H1 (cell line): ENCODE measurements around the gene MCAT. TPM values are rescaled to one million over a fixed set of nuclear protein-coding genes. Genes with fewer than 3 reads are reported as not detected.

Experiments
- CTCF ChIA-PET: fragments of 300-600 bp; sonication (Branson Sonifier 250); formaldehyde crosslinking; loops from one replicate; lab custom pipeline; 2021; ENCODE audit not compliant: partially characterized antibody; lab: Charles Lee
- POLR2A ChIA-PET: fragments of 300-600 bp; sonication (Branson Sonifier 250); formaldehyde crosslinking; loops from one replicate; lab custom pipeline; 2021; ENCODE audit warnings: inconsistent platforms; ENCODE audit not compliant: partially characterized antibody; lab: Charles Lee
- DNase-seq, 2 experiments: peaks; one replicate each; pipeline versions ENCODE4 v3.0.0 to v3.0.0-alpha.2; 2010 to 2022; ENCODE audit warnings: low spot score in 2 of 2, low read depth in 1 of 2, mixed read lengths in 1 of 2
- FAIRE-seq: peaks from 2 replicates; lab custom pipeline; 2011; peaks lifted over from hg19 to GRCh38; lab: Jason Lieb, UNC
- H2AFZ ChIP-seq: 2 replicates; pipeline ENCODE4 v1.8.1; 2012; ENCODE audit warnings: low read length, inconsistent platforms
- H2AK5ac ChIP-seq: 2 replicates; pipeline ENCODE4 v1.6.1; 2013; ENCODE audit warnings: low read depth, low read length
- H2BK120ac ChIP-seq: replicated peaks from 2 replicates; pipeline ENCODE3; 2013; ENCODE audit warnings: low read depth, low read length, inconsistent platforms
- H2BK12ac ChIP-seq: 2 replicates; pipeline ENCODE4 v1.6.1; 2013; ENCODE audit warnings: low read depth, low read length
- H2BK15ac ChIP-seq: 2 replicates; pipeline ENCODE4 v1.6.1; 2013; ENCODE audit warnings: low read length
- H2BK20ac ChIP-seq: 2 replicates; pipeline ENCODE4 v1.6.1; 2013; ENCODE audit warnings: low read length
- H2BK5ac ChIP-seq: 2 replicates; pipeline ENCODE4 v1.6.1; 2013; ENCODE audit warnings: low read depth, low read length
- H3K14ac ChIP-seq: 2 replicates; pipeline ENCODE4 v1.6.1; 2013; ENCODE audit warnings: inconsistent platforms; ENCODE audit not compliant: insufficient read length
- H3K18ac ChIP-seq: 2 replicates; pipeline ENCODE4 v1.6.1; 2013; ENCODE audit warnings: low read length; ENCODE audit errors: extremely low read depth
- H3K23ac ChIP-seq: 2 replicates; pipeline ENCODE4 v1.6.1; 2013; ENCODE audit warnings: inconsistent platforms; ENCODE audit not compliant: insufficient read length
- H3K23me2 ChIP-seq: 2 replicates; pipeline ENCODE4 v1.6.1; 2013; ENCODE audit warnings: low read depth, low read length
- H3K27ac ChIP-seq: 2 replicates; pipeline ENCODE4 v1.6.1; 2011; ENCODE audit warnings: low read depth, low read length, inconsistent platforms
- H3K27me3 ChIP-seq, 4 experiments: replicated peaks in 1 of 4; 1 replicate in 1 of 4; 2 replicates in 3 of 4; pipeline versions ENCODE4 v1.6.1 to v1.8.1; 2011 to 2013; ENCODE audit warnings: low read length in 3 of 4, mild to moderate bottlenecking in 3 of 4, inconsistent platforms in 2 of 4, mixed read lengths in 2 of 4, moderate library complexity in 1 of 4; ENCODE audit not compliant: control insufficient read depth in 3 of 4, insufficient read depth in 3 of 4; ENCODE audit errors: extremely low read depth in 1 of 4
- H3K36me3 ChIP-seq, 4 experiments: 2 replicates each; pipeline versions ENCODE4 v1.6.1 to v1.8.1; 2011 to 2013; ENCODE audit warnings: mild to moderate bottlenecking in 4 of 4, low read length in 3 of 4, moderate library complexity in 2 of 4, control low read depth in 1 of 4, inconsistent platforms in 1 of 4; ENCODE audit not compliant: insufficient read depth in 4 of 4, control insufficient read depth in 2 of 4
- H3K4ac ChIP-seq: replicated peaks from 2 replicates; pipeline ENCODE3; 2013; ENCODE audit warnings: low read length, low read depth, mixed read lengths, inconsistent platforms; ENCODE audit not compliant: insufficient read length
- H3K4me1 ChIP-seq, 4 experiments: replicated peaks in 1 of 4; 1 replicate in 1 of 4; 2 replicates in 3 of 4; pipeline versions ENCODE4 v1.6.1 to v1.8.1; 2011 to 2013; ENCODE audit warnings: low read length in 3 of 4, inconsistent platforms in 2 of 4, mixed read lengths in 1 of 4; ENCODE audit not compliant: insufficient read depth in 4 of 4, control insufficient read depth in 3 of 4
- H3K4me2 ChIP-seq, 2 experiments: 2 replicates each; pipeline versions ENCODE4 v1.6.1 to v1.8.1; 2011 to 2013; ENCODE audit warnings: low read depth in 2 of 2, low read length in 2 of 2, control low read depth in 1 of 2, inconsistent platforms in 1 of 2, mild to moderate bottlenecking in 1 of 2; ENCODE audit not compliant: insufficient read depth in 1 of 2
- H3K4me3 ChIP-seq, 4 experiments: fragments of 200-600, 300-600 bp in 1 of 4; sonication (generic), shearing (Covaris generic), sonication (Bioruptor Twin) in 1 of 4; 2 replicates each; pipeline versions ENCODE4 v1.5.1 to v1.8.1; 2011 to 2016; ENCODE audit warnings: low read length in 4 of 4, low read depth in 3 of 4, control low read depth in 2 of 4, inconsistent platforms in 2 of 4, mild to moderate bottlenecking in 2 of 4, mixed read lengths in 1 of 4, moderate library complexity in 1 of 4; ENCODE audit not compliant: insufficient read depth in 2 of 4; ENCODE audit errors: extremely low read depth in 1 of 4
- H3K56ac ChIP-seq: replicated peaks from 2 replicates; pipeline ENCODE3; 2013; ENCODE audit warnings: low read depth, mild to moderate bottlenecking, mixed read lengths, low read length, inconsistent platforms; ENCODE audit not compliant: insufficient read length
- H3K79me1 ChIP-seq: 2 replicates; pipeline ENCODE4 v1.6.1; 2013; ENCODE audit warnings: low read depth, low read length, control low read depth
- H3K79me2 ChIP-seq, 2 experiments: 2 replicates each; pipeline versions ENCODE4 v1.6.1 to v1.8.1; 2012 to 2013; ENCODE audit warnings: low read length in 2 of 2, mild to moderate bottlenecking in 2 of 2, inconsistent platforms in 1 of 2; ENCODE audit not compliant: insufficient read depth in 2 of 2, control insufficient read depth in 1 of 2
- H3K9ac ChIP-seq, 4 experiments: replicated peaks in 1 of 4; 1 replicate in 1 of 4; 2 replicates in 3 of 4; pipeline versions ENCODE4 v1.6.1 to v1.8.1; 2011 to 2013; ENCODE audit warnings: low read depth in 3 of 4, low read length in 3 of 4, control low read depth in 2 of 4, mild to moderate bottlenecking in 2 of 4, moderate library complexity in 2 of 4, inconsistent platforms in 1 of 4; ENCODE audit errors: extremely low read depth in 1 of 4
- H3K9me3 ChIP-seq, 2 experiments: 2 replicates each; pipeline versions ENCODE4 v1.6.1 to v1.8.1; 2012 to 2013; ENCODE audit warnings: mild to moderate bottlenecking in 2 of 2, moderate library complexity in 2 of 2, control low read depth in 1 of 2, inconsistent platforms in 1 of 2, low read depth in 1 of 2, low read length in 1 of 2, mixed read lengths in 1 of 2; ENCODE audit not compliant: insufficient read depth in 2 of 2
- H4K20me1 ChIP-seq, 2 experiments: replicated peaks in 1 of 2; 2 replicates each; pipeline versions ENCODE3 to v1.8.1; 2011 to 2013; ENCODE audit warnings: inconsistent platforms in 2 of 2, low read length in 2 of 2, mild to moderate bottlenecking in 1 of 2; ENCODE audit not compliant: insufficient read depth in 2 of 2, control insufficient read depth in 1 of 2
- H4K5ac ChIP-seq: 2 replicates; pipeline ENCODE4 v1.6.1; 2013; ENCODE audit warnings: low read length, low read depth, mixed read lengths, inconsistent platforms; ENCODE audit not compliant: insufficient read length
- H4K8ac ChIP-seq: 2 replicates; pipeline ENCODE4 v1.8.0; 2013; ENCODE audit warnings: mild to moderate bottlenecking, moderate library complexity, low read length, inconsistent platforms; ENCODE audit not compliant: insufficient read depth; ENCODE audit errors: extremely low read depth
- H4K91ac ChIP-seq: replicated peaks from 2 replicates; pipeline ENCODE3; 2013; ENCODE audit warnings: low read length, mixed read lengths, inconsistent platforms; ENCODE audit not compliant: insufficient read length
- ATF2 ChIP-seq: IDR thresholded peaks from 2 replicates; pipeline ENCODE4 v1.6.1; 2012; ENCODE audit warnings: low read length, inconsistent platforms
- CEBPB ChIP-seq: IDR thresholded peaks from 2 replicates; pipeline ENCODE4 v1.6.1; 2012; ENCODE audit warnings: low read depth, low read length
- EGR1 ChIP-seq: IDR thresholded peaks from 2 replicates; pipeline ENCODE4 v1.6.1; 2011; ENCODE audit warnings: low read depth, low read length, borderline replicate concordance
- HDAC6 ChIP-seq: IDR thresholded peaks from one replicate; pipeline ENCODE4 v1.7.1; 2012; ENCODE audit warnings: low read depth, mild to moderate bottlenecking, inconsistent platforms, low read length, moderate library complexity
- NANOG ChIP-seq: IDR thresholded peaks from 2 replicates; pipeline ENCODE4 v1.6.1; 2011; ENCODE audit warnings: low read length, low read depth, mild to moderate bottlenecking, inconsistent platforms; ENCODE audit not compliant: insufficient read depth, poor library complexity, severe bottlenecking
- POU5F1 ChIP-seq: IDR thresholded peaks from 2 replicates; pipeline ENCODE4 v1.6.1; 2011; ENCODE audit warnings: low read depth, mild to moderate bottlenecking, low read length, moderate library complexity
- RXRA ChIP-seq: IDR thresholded peaks from 2 replicates; pipeline ENCODE4 v1.6.1; 2011; ENCODE audit warnings: low read depth, mild to moderate bottlenecking, low read length, moderate library complexity; ENCODE audit not compliant: insufficient read depth
- TEAD4 ChIP-seq: IDR thresholded peaks from 2 replicates; pipeline ENCODE4 v1.6.1; 2012; ENCODE audit warnings: low read depth, low read length, inconsistent platforms, mixed read lengths
- WGBS, 2 experiments: shearing (Covaris generic) in 1 of 2; methylation state at CpG; one replicate each; pipeline versions ENCODE4 v1.1.6 to v1.1.7; 2013 to 2015; ENCODE audit warnings: low lambda C conversion rate in 2 of 2, mixed read lengths in 2 of 2, inconsistent platforms in 1 of 2, low coverage in 1 of 2, missing lambda C conversion rate in 1 of 2; ENCODE audit not compliant: insufficient replicate concordance in 2 of 2, insufficient coverage in 1 of 2, insufficient read length in 1 of 2; ENCODE audit errors: extremely low coverage in 1 of 2, missing lambda C conversion rate in 1 of 2; 5-methylcytosine and 5-hydroxymethylcytosine counted together
- polyA plus RNA-seq, 7 experiments: library from polyadenylated mRNA; depleted of rRNA in 3 of 7; stranded (reverse) in 5 of 7; unstranded in 2 of 7; fragments of >200 nt in 5 of 7; fragments of 200-250 nt in 2 of 7; gene quantifications; 1 replicate in 5 of 7; 2 replicates in 1 of 7; 4 replicates in 1 of 7; pipeline versions ENCODE4 v1.2.1 to v1.2.3, GENCODE V29; 2011 to 2013; ENCODE audit warnings: missing spikeins in 2 of 7, mixed read lengths in 2 of 7
- total RNA-seq: library from RNA; stranded (reverse); fragmentation: NEBNext Ultra II Directional; extraction: Animal tissue kit (Norgen Biotek cat#: 25700); gene quantifications from 2 replicates; pipeline ENCODE4 v1.2.1, GENCODE V29; 2021

The MCAT gene
- total and polyA plus RNA-seq, 2 of the 8 experiments (the other 6 are each of a cell fraction or from before 2014, with no cell fraction given), result 15.8 to 17.4 TPM

- WGBS, 2 experiments, result 93% methylated on average over 24 of the region's 25 CpGs; no CpG with 5 or more reads in 1 of the 2 experiments
- peaks cover 0 to 14% of the 10 kb centered on the region in 2 experiments; a peak in 3 of 4 replicates for H3K79me2 ChIP-seq
- H4K5ac ChIP-seq, result no peak overlapping the region
- H4K8ac ChIP-seq, result 0 out of 2 replicates have a peak overlapping the region, but pooled peaks have one; percentile 14
- H3K79me1 ChIP-seq, result peaks cover 5% of the 10 kb centered on the region; the same call in 1 of the 2 replicates
- no peak overlapping the region for H3K4me3 ChIP-seq
- H3K14ac ChIP-seq, result no peak overlapping the region
- H4K20me1 ChIP-seq, result peaks cover 4 to 26% of the 10 kb centered on the region in 2 experiments
- DNase-seq, result no peak
- no peak overlapping the region for H3K18ac ChIP-seq
- H4K91ac ChIP-seq, result no peak overlapping the region
- POLR2A ChIA-PET, result interaction anchor here (1.7 to 5.0 kb wide), 4 partner anchors 7 to 34 kb away, joined by 3 to 29 read pairs (median 8); no protein-coding TSS in a partner anchor
- no peak overlapping the region for H3K4me2 ChIP-seq
- H2BK5ac ChIP-seq, result no peak overlapping the region; the same call in 1 of the 2 replicates
- no peak overlapping the region for H2AFZ ChIP-seq
- no peak overlapping the region for H2BK120ac ChIP-seq
- H3K4ac ChIP-seq, result no peak overlapping the region
- FAIRE-seq, result no peak
- H3K9me3 ChIP-seq, result no peaks in the 10 kb centered on the region
- no peak for TF ChIP-seq TEAD4
- no peak for TF ChIP-seq CEBPB
- TF ChIP-seq POU5F1, result no peak
- TF ChIP-seq ATF2, result no peak
- TF ChIP-seq EGR1, result no peak
- no peak for TF ChIP-seq HDAC6
- no peak for TF ChIP-seq NANOG
- TF ChIP-seq RXRA, result no peak
- CTCF ChIA-PET, result interaction anchor here (0.6 to 1.9 kb wide), 2 partner anchors 9 to 674 kb away, joined by 3 to 5 read pairs; no protein-coding TSS in a partner anchor
- peaks cover 0 to under 1% (median 0%) of the 10 kb centered on the region in 4 experiments; a peak in 2 of 7 replicates for H3K4me1 ChIP-seq
- no peaks in the 10 kb centered on the region for H3K23me2 ChIP-seq
- H3K56ac ChIP-seq, result no peak overlapping the region
- no peak overlapping the region for H2BK15ac ChIP-seq
- no peak overlapping the region for H3K23ac ChIP-seq
- H2AK5ac ChIP-seq, result no peak overlapping the region
- no peaks in the 10 kb centered on the region for H3K27me3 ChIP-seq
- H2BK20ac ChIP-seq, result no peak overlapping the region
- no peak overlapping the region for H2BK12ac ChIP-seq
- no peak overlapping the region for H3K27ac ChIP-seq
- peaks cover 20 to 54% (median 48%) of the 10 kb centered on the region in 4 experiments; a peak in 7 of 8 replicates for H3K36me3 ChIP-seq
- H3K9ac ChIP-seq, result no peak overlapping the region
Observed at GRCh38 chr22:43179146-43179910, 36.1 kb upstream of the MCAT start.
